NCI-H526 treated with DMSO at 0.1 percent for 48 hours (cell line): ENCODE measurements around the gene EPHX1.
"Not testable (repeated sequence)": the region's sequence is repeated elsewhere in the genome, so short reads cannot be mapped to it uniquely, and the experiment has no call there.

Experiments used
- DNase-seq: peaks from one replicate; lab custom pipeline; 2025; lab: John Stamatoyannopoulos, UW

The EPHX1 gene

GRCh38 chr1:225809842-225810578 lies at the start of gene EPHX1:
EPHX1 (plus strand) TSS chr1:225810124; CDS start chr1:225828730, 18,606 bp downstream.
- peak; percentile 76 for DNase-seq

- no peak for DNase-seq
Observed at GRCh38 chr1:225760531-225760930, 49.4 kb upstream of the EPHX1 start.

- not testable (repeated sequence) for DNase-seq
Observed at GRCh38 chr1:225761395-225761794, 48.5 kb upstream of the EPHX1 start.

- DNase-seq: no peak
Observed at GRCh38 chr1:225762002-225762441, 47.9 kb upstream of the EPHX1 start.

- DNase-seq: no peak
Observed at GRCh38 chr1:225762444-225762843, 47.5 kb upstream of the EPHX1 start.

GRCh38 chr1:225763716-225764548 lies 46.0 kb upstream of the EPHX1 start:
- DNase-seq: no peak

- no peak for DNase-seq
Observed at GRCh38 chr1:225765982-225766674, 43.8 kb upstream of the EPHX1 start.

- no peak for DNase-seq
Observed at GRCh38 chr1:225766967-225767633, 42.8 kb upstream of the EPHX1 start.

GRCh38 chr1:225767634-225768540 lies 42.0 kb upstream of the EPHX1 start:
- peak; percentile 81 for DNase-seq

GRCh38 chr1:225768662-225769426 lies 41.1 kb upstream of the EPHX1 start:
- peak; percentile 58 for DNase-seq

GRCh38 chr1:225769687-225770086 lies 40.2 kb upstream of the EPHX1 start:
- no peak for DNase-seq

GRCh38 chr1:225770561-225771248 lies 39.2 kb upstream of the EPHX1 start:
- no peak for DNase-seq

- DNase-seq: no peak
Observed at GRCh38 chr1:225771661-225772322, 38.1 kb upstream of the EPHX1 start.

GRCh38 chr1:225772323-225772768 lies 37.6 kb upstream of the EPHX1 start:
- peak; percentile 73 for DNase-seq

- DNase-seq: no peak
Observed at GRCh38 chr1:225772848-225773247, 37.1 kb upstream of the EPHX1 start.

- no peak for DNase-seq
Observed at GRCh38 chr1:225774281-225775147, 35.4 kb upstream of the EPHX1 start.

GRCh38 chr1:225776294-225776693 lies 33.6 kb upstream of the EPHX1 start:
- DNase-seq: no peak

- no peak for DNase-seq
Observed at GRCh38 chr1:225777058-225777582, 32.8 kb upstream of the EPHX1 start.
